ENCODE data around the gene SIGLEC10. TPM values are rescaled to one million over a fixed set of nuclear protein-coding genes. Genes with fewer than 3 reads are reported as not detected.
A peak's percentile ranks its signal among the peaks of the same experiment; 100 is the strongest.
"Not testable (repeated sequence)": the region's sequence is repeated elsewhere in the genome, so short reads cannot be mapped to it uniquely, and the experiment has no call there.

Gene SIGLEC10
- total RNA-seq, result 1 to 10 TPM; 1.4 to 1.6 TPM
- long read RNA-seq, partial matches to known transcripts, result 1 of 1 reads
- long read RNA-seq, other reads (novel, unspliced or antisense), result 0 of 1 reads

- peak; percentile 48 to 59 for ATAC-seq
- intact Hi-C loops (cut with DNase I), result no loop called here
- peak; percentile 42 for DNase-seq
Measured at GRCh38 chr19:51417107-51417809, at the start of gene SIGLEC10. Gene SIGLEC10 (minus strand): TSS chr19:51417642. CDS start chr19:51417581, 61 bp downstream.

GRCh38 chr19:51466723-51467122 is 49.3 kb upstream of the SIGLEC10 start:
- intact Hi-C loops (cut with DNase I), result no loop called here
- DNase-seq (no peak), ATAC-seq (no peak)

GRCh38 chr19:51463976-51464581 is 46.6 kb upstream of the SIGLEC10 start:
- peak in 1 of 2 donors; percentile 14 for ATAC-seq
- DNase-seq; intact Hi-C loops (cut with DNase I): not testable (repeated sequence)

GRCh38 chr19:51462681-51463080 is 45.2 kb upstream of the SIGLEC10 start:
- no peak for ATAC-seq
- no peak for DNase-seq
- intact Hi-C loops (cut with DNase I), result no loop called here

- intact Hi-C loops (cut with DNase I), result no loop called here
- no peak for ATAC-seq
- no peak for DNase-seq
Measured at GRCh38 chr19:51462276-51462675, 44.8 kb upstream of the SIGLEC10 start.

GRCh38 chr19:51461723-51462161 is 44.3 kb upstream of the SIGLEC10 start:
- intact Hi-C loops (cut with DNase I), result no loop called here
- ATAC-seq (peak; percentile 12 to 46), DNase-seq (no peak)

GRCh38 chr19:51460164-51460992 is 42.9 kb upstream of the SIGLEC10 start:
- DNase-seq (no peak), ATAC-seq (peak in 1 of 2 donors; percentile 21)
- intact Hi-C loops (cut with DNase I), result no loop called here

GRCh38 chr19:51458899-51459505 is 41.6 kb upstream of the SIGLEC10 start:
- intact Hi-C loops (cut with DNase I), result no loop called here
- ATAC-seq, result no peak

GRCh38 chr19:51458051-51458645 is 40.7 kb upstream of the SIGLEC10 start, which contains the start of gene SIGLEC8:
Gene SIGLEC8 (minus strand): TSS chr19:51458454. CDS start chr19:51458387, 67 bp downstream.
- intact Hi-C loops (cut with DNase I), result no loop called here

More at GRCh38 chr19:51458899-51459505, 41.6 kb upstream of the SIGLEC10 start:
- no peak for DNase-seq

GRCh38 chr19:51457351-51458013 is 40.0 kb upstream of the SIGLEC10 start:
- DNase-seq (no peak), ATAC-seq (no peak)
- intact Hi-C loops (cut with DNase I), result no loop called here

More at GRCh38 chr19:51458051-51458645, 40.7 kb upstream of the SIGLEC10 start, which contains the start of gene SIGLEC8:
- ATAC-seq (no peak), DNase-seq (no peak)

GRCh38 chr19:51456541-51457290 is 39.3 kb upstream of the SIGLEC10 start:
- no peak for DNase-seq
- intact Hi-C loops (cut with DNase I), result no loop called here
- no peak for ATAC-seq

GRCh38 chr19:51450730-51451307 is 33.4 kb upstream of the SIGLEC10 start:
- no peak for DNase-seq
- intact Hi-C loops (cut with DNase I), result no loop called here
- ATAC-seq, result no peak

GRCh38 chr19:51448411-51449016 is 31.1 kb upstream of the SIGLEC10 start:
- ATAC-seq (no peak), DNase-seq (no peak)
- intact Hi-C loops (cut with DNase I), result no loop called here

GRCh38 chr19:51448011-51448410 is 30.6 kb upstream of the SIGLEC10 start:
- intact Hi-C loops (cut with DNase I), result no loop called here
- DNase-seq, result no peak
- ATAC-seq, result no peak

- intact Hi-C loops (cut with DNase I); DNase-seq; ATAC-seq: not testable (repeated sequence)
Measured at GRCh38 chr19:51447510-51447909, 30.1 kb upstream of the SIGLEC10 start.
